Upper lobe of right lung (tissue), 1 donor: ENCODE measurements around the gene ERGIC1. TPM values are rescaled to one million over a fixed set of nuclear protein-coding genes. Genes with fewer than 3 reads are reported as not detected.

ENCODE experiments used
- ATAC-seq: fragments of 200-7000 bp; cut with Tn5 transposase; one replicate; pipeline ENCODE4 v1.9.1; 2020; ENCODE audit warnings: mild to moderate bottlenecking, moderate library complexity
- DNase-seq: peaks from one replicate; pipeline ENCODE4 v3.0.0-alpha.2; 2020
- H3K27ac ChIP-seq: fragments of 200-600 bp; one replicate; pipeline ENCODE4 v1.8.0; 2022
- H3K27me3 ChIP-seq: fragments of 200-600 bp; one replicate; pipeline ENCODE4 v1.8.0; 2022; ENCODE audit warnings: mild to moderate bottlenecking
- H3K36me3 ChIP-seq: fragments of 200-600 bp; one replicate; pipeline ENCODE4 v1.8.0; 2022
- H3K4me1 ChIP-seq: fragments of 200-600 bp; one replicate; pipeline ENCODE4 v1.8.0; 2022
- H3K4me3 ChIP-seq: fragments of 200-600 bp; one replicate; pipeline ENCODE4 v1.8.0; 2022; ENCODE audit warnings: mild to moderate bottlenecking
- H3K9me3 ChIP-seq: fragments of 200-600 bp; one replicate; pipeline ENCODE4 v1.8.0; 2022
- CTCF ChIP-seq: fragments of 200-600 bp; IDR thresholded peaks from one replicate; pipeline ENCODE4 v1.8.0; 2022; ENCODE audit warnings: antibody characterized with exemption
- intact Hi-C: fragments of 100-400 bp; cut with DNase I; formaldehyde crosslinking; loops from one replicate; pipeline ENCODE4 v1.11.0; 2022
- total RNA-seq: library from RNA; stranded (reverse); fragmentation: NEBNext Ultra II Directional; extraction: Animal tissue kit (Norgen Biotek cat#: 25700); gene quantifications from one replicate; pipeline ENCODE4 v1.2.1, GENCODE V29; 2021
- donor health status: DM: no; HTN: yes; CAD: no; lungs with severe emphysema.

The ERGIC1 gene
- total RNA-seq, 1 donor from 2014 or later = 186 TPM

DNA sequence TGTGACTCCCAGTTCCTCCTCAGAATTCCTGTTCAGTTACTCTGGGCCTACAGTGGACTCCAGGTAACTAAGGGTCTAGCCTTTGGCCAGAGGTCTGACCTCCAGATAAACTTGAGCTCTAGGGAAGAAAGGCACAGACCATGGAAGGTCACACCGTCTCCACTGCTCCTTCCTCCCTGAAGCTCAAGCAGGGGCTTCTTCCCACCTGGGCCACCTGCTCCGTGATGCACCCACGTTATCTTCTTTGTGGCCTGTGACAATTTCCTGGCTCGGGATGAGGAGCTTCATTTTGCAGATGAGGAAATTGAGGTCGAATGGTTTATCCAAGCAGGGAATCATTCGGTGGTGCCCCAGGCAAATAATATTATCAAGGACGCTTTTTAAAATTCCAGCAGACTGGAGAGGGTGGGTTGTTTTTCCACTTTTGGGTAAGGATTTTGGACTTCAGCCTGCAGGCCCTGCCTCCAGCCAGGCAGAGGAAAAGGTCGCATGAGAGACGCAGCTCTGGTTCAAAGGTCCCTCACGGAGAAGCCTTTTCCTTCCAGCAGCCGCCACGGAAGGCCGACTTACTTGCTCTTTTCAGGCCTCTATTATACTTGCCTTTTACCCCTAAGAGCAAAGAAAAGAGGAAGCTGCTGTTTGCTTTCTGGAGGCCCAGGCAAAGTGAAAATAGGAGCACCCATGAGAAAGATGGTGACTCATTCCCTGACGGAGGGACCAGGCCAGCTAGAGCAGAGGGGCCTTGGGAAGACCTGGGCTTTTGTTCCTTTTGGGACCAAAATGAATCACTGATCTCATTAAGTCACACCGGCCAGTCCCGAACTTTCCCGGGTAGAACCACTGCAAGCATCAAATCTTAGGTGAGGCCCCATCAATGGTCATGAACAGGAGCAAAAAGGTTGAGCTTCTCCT lies 40.2 kb upstream of the ERGIC1 start:
- ATAC-seq = peak; percentile 33
- no peak overlapping the region for H3K4me3 ChIP-seq
- no peaks in the 10 kb centered on the region for H3K9me3 ChIP-seq
- H3K27me3 ChIP-seq = no peaks in the 10 kb centered on the region
- no peaks in the 10 kb centered on the region for H3K36me3 ChIP-seq
- peak; percentile 50 for DNase-seq
- H3K27ac ChIP-seq = peak overlapping the region; percentile 66
- intact Hi-C loops = no loop called here
- peaks cover 64% of the 10 kb centered on the region for H3K4me1 ChIP-seq
- TF ChIP-seq CTCF = no peak

DNA sequence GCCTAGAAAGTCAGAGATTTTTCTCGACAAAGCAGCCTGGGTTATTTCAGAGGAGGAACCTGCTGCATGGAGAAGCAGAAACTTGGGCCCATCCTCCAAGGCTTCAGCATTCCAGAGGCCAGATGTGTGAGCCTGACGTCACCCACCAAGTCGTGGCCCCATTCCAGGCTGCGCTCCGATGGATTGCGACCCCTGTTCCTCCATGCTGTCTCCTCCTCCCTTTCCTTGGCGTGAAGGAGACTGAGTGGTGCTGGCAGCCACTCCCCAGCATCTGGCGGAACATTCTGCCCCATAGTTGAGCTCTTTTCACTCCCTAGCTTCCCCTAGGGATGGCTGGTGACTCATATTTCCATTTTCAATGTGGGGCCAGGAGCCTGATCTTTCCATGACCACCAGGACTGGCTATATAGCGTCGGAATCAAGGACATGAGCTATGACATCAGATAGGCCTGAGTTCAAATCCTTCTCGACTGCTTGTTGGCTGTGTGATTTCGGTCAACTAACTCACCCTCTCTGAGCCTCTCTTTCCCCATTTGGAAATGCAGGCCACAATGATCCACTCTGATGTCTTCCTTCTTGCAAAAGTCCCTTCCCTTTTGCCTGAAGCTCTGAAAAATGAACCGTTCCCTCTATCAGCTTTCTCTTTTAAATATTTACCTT lies 38.6 kb upstream of the ERGIC1 start:
- no peaks in the 10 kb centered on the region for H3K9me3 ChIP-seq
- no peaks in the 10 kb centered on the region for H3K27me3 ChIP-seq
- H3K4me3 ChIP-seq = no peak overlapping the region
- DNase-seq (peak; percentile 83), ATAC-seq (peak; percentile 38)
- H3K36me3 ChIP-seq = no peaks in the 10 kb centered on the region
- H3K4me1 ChIP-seq = peaks cover 64% of the 10 kb centered on the region
- H3K27ac ChIP-seq = peak overlapping the region; percentile 66
- no peak for TF ChIP-seq CTCF
- intact Hi-C loops = no loop called here

DNA sequence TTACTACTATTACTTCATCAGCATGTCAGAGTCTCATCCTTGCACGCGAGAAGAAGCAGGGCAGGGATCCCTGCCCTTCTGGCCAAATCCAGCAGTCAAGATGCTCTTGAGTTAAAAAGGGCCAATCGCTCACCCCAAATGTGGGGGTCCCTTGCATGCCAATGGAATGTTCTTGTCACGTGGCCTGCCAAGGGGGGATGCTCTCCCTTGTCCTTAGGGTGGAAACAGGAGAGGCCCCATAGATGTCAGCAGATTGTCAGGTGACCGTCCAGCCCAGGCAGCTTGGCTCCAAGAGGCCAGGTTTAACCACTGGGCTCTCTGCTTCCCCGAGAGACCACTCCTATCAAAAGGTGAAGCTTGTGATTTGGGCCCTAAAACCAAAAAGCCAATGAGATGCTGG lies 37.7 kb upstream of the ERGIC1 start:
- peak; percentile 39 for DNase-seq

GRCh38 chr5:172797771-172798191 lies 36.3 kb upstream of the ERGIC1 start:
- Histone ChIP-seq H3K4me1 (peaks cover 68% of the 10 kb centered on the region), H3K4me3 (no peak overlapping the region), H3K27me3 (no peaks in the 10 kb centered on the region), H3K36me3 (no peaks in the 10 kb centered on the region), H3K9me3 (no peaks in the 10 kb centered on the region), H3K27ac (peak overlapping the region; percentile 77)
- ATAC-seq (no peak), DNase-seq (peak; percentile 29)
- no peak for TF ChIP-seq CTCF
- intact Hi-C loops = no loop called here

More for the DNA sequence above, 37.7 kb upstream of the ERGIC1 start:
- H3K9me3 ChIP-seq = no peaks in the 10 kb centered on the region
- peaks cover 64% of the 10 kb centered on the region for H3K4me1 ChIP-seq
- ATAC-seq = no peak
- H3K4me3 ChIP-seq = no peak overlapping the region
- H3K36me3 ChIP-seq = no peaks in the 10 kb centered on the region
- intact Hi-C loops = no loop called here
- H3K27me3 ChIP-seq = no peaks in the 10 kb centered on the region
- TF ChIP-seq CTCF = no peak
- H3K27ac ChIP-seq = peak overlapping the region; percentile 66

DNA sequence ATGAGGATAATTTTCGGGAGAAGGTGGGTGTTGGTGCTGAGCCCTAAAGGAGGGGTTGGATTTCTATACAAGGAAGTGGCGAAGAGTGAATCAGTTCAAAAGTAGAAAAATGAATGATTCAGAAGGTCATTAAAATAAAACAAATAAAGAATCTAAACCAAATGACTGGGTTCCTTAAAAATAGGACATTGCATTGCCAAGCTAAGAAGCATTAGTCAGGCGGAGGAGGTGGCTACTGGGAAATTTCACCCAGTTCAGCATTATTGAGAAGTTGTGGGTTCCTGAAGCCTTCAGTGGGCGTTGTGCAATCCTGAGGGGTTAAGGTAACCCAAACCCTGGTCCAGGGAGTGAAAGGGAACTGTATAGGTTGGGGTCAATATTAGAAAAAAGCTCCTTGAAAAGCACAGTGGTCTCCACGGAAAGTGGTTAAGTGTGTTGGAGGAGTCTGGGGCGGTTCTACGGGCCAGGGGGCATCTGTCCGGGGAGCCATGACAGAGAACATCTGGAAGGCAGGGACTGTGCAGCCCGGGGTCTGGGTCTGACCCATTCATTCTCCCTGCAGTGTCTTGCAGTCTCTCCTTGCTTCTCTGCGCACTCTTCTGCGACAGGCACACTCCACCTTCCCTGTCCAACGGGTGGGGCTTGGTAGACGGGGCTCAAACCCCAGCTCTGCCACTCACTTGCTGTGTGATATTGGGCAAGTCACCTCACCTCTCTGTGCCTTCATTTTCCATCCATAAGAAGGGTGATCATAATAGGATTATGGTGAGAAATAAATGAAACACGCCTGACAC lies 35.4 kb upstream of the ERGIC1 start:
- no peaks in the 10 kb centered on the region for H3K36me3 ChIP-seq

More for the DNA sequence above, 35.4 kb upstream of the ERGIC1 start:
- Histone ChIP-seq H3K9me3 (no peaks in the 10 kb centered on the region), H3K4me3 (no peak overlapping the region), H3K4me1 (peaks cover 68% of the 10 kb centered on the region), H3K27ac (peak overlapping the region; percentile 77), H3K27me3 (no peaks in the 10 kb centered on the region)
- ATAC-seq (peak; percentile 54), DNase-seq (peak; percentile 56)
- intact Hi-C loops = no loop called here
- TF ChIP-seq CTCF = no peak
